Choroid plexus epithelial cell (primary cell): ENCODE results near the gene TDRD6.
"Not testable (repeated sequence)": the region's sequence is repeated elsewhere in the genome, so short reads cannot be mapped to it uniquely, and the experiment has no call there.

Experiments used
- DNase-seq: peaks from one replicate; pipeline ENCODE4 v3.0.0-alpha.2; 2010; ENCODE audit warnings: low read depth
- H3K4me3 ChIP-seq: 2 replicates; pipeline ENCODE4 v1.5.1; 2011; ENCODE audit warnings: low read depth, mild to moderate bottlenecking, control low read depth, low read length, moderate library complexity
- TF ChIP-seq, protein P1 (sequence below): conservative IDR thresholded peaks from 2 replicates; pipeline ENCODE4 v1.5.1; 2011; ENCODE audit warnings: low read depth, mild to moderate bottlenecking, control low read depth, inconsistent platforms, low read length, moderate library complexity

The TDRD6 gene, protein sequence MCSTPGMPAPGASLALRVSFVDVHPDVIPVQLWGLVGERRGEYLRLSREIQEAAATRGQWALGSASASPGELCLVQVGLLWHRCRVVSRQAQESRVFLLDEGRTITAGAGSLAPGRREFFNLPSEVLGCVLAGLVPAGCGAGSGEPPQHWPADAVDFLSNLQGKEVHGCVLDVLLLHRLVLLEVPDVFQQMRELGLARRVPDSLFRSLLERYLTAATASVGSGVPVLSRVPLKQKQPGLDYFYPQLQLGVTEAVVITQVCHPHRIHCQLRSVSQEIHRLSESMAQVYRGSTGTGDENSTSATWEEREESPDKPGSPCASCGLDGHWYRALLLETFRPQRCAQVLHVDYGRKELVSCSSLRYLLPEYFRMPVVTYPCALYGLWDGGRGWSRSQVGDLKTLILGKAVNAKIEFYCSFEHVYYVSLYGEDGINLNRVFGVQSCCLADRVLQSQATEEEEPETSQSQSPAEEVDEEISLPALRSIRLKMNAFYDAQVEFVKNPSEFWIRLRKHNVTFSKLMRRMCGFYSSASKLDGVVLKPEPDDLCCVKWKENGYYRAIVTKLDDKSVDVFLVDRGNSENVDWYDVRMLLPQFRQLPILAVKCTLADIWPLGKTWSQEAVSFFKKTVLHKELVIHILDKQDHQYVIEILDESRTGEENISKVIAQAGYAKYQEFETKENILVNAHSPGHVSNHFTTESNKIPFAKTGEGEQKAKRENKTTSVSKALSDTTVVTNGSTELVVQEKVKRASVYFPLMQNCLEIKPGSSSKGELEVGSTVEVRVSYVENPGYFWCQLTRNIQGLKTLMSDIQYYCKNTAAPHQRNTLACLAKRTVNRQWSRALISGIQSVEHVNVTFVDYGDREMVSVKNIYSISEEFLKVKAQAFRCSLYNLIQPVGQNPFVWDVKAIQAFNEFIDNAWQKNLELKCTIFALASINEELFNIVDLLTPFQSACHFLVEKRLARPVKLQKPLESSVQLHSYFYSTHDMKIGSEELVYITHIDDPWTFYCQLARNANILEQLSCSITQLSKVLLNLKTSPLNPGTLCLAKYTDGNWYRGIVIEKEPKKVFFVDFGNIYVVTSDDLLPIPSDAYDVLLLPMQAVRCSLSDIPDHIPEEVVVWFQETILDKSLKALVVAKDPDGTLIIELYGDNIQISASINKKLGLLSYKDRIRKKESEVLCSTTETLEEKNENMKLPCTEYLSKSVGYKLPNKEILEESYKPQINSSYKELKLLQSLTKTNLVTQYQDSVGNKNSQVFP (N-terminal part only)

DNA sequence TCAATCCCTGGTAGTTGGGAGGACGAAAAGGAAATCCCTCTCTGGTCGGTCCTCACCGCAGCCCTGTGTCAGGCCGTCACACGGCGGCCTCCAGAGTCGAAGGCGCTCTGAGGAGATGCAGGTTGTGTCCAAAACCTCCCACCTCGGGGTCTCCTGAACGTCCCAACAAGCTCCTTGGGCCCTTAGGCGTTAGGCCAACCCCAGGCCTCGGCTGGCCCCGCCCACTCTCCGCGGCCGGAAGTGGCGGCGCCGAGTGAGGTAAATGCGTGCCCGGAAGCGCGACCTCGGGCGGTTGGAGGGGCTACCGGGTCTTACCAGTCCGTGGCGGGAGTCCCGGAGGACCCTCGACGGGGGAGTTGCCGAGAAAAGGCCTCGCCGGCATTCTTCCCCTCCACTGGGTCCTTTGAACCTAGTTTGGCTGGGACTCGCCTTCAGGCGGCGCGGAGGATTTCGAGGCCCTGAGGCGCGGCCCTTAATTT, at the start of gene TDRD6:
TSS of gene TDRD6 (plus strand) at position 267 of the 479 bp plus-strand sequence. CDS start 244 bp downstream, outside the sequence.
- TF ChIP-seq, protein P1, sequence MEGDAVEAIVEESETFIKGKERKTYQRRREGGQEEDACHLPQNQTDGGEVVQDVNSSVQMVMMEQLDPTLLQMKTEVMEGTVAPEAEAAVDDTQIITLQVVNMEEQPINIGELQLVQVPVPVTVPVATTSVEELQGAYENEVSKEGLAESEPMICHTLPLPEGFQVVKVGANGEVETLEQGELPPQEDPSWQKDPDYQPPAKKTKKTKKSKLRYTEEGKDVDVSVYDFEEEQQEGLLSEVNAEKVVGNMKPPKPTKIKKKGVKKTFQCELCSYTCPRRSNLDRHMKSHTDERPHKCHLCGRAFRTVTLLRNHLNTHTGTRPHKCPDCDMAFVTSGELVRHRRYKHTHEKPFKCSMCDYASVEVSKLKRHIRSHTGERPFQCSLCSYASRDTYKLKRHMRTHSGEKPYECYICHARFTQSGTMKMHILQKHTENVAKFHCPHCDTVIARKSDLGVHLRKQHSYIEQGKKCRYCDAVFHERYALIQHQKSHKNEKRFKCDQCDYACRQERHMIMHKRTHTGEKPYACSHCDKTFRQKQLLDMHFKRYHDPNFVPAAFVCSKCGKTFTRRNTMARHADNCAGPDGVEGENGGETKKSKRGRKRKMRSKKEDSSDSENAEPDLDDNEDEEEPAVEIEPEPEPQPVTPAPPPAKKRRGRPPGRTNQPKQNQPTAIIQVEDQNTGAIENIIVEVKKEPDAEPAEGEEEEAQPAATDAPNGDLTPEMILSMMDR, result no peak
- no peak for DNase-seq
- H3K4me3 ChIP-seq, result no peak within 1 kb of the TSS

DNA sequence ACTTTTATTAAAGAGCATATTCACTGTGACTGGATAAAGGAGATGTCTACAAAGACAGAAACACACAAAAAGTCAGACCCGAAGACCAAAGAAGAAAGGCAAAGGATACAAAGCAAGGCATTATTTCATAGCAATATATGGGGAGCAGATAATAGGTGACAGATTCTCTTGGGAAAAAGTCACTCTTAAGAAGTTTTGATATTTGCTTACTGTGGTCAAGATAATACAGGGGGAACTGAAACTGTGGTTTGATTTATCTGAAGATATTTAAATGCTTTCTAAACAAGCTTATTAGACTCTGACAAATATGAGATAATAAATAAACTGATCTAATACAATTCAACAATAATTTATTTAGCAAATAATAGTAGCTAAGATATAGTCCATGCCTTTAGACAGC, 49.8 kb upstream of the TDRD6 start:
- DNase-seq, result no peak
- H3K4me3 ChIP-seq, result no peak overlapping the region
- TF ChIP-seq, protein P1, result no peak

DNA sequence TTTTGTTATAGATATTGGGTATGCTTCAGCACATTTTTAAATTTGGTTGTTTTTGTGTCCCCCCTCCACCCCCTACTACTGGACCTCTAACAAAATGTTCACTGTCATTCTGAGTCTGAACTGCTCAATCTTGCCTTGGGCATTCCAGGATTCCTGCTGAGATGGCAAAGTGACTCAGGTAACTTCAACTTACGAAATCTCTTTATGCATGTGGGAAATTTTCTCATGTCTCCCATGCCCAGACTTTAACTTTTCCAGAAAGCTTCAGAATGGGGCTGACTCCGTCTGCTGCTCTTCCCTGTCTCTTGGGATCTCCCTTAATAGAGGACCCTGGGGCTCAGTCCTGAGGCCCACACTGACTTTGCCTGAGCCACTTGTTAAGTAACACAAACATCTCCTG, 49.0 kb upstream of the TDRD6 start:
- DNase-seq, result no peak
- no peak overlapping the region for H3K4me3 ChIP-seq
- TF ChIP-seq, protein P1, result no peak

DNA sequence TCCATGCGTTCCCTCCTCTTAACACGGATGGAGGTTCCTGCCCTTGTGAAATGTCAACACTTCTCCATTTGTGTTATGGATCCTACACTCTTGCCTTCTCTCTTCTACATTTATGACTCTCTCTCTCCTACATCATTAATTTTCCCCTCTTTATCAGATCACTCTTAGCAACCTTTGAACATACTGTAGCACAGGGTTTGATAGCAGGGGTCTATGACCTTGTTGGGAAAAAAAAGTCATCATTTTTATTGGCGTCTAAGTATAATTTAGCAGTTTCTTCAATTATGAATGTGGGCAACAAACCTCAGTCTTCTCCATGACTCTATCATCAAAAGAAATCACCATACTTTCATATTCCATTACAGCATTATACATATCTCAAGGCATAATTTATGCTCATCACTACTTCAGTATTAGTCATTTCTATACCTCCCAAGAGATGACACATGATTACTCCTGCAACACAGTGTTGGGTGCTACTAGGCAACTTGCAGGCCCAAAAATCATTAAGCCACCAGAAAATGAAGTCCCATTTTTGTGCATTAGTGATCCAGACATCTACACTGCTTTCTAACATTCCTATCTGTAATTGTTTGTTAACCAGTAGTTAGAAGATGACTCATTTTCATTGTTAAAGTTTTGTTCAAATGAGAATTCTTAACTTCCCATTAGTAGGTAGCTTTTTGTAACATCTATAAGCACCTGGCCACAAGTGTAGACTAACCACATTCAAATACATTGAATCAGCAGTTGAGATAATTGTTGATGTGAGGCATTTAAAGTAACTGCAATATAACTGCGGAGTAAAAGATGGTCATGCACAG, 44.5 kb upstream of the TDRD6 start:
- no peak for DNase-seq
- no peak overlapping the region for H3K4me3 ChIP-seq
- TF ChIP-seq, protein P1, result no peak

DNA sequence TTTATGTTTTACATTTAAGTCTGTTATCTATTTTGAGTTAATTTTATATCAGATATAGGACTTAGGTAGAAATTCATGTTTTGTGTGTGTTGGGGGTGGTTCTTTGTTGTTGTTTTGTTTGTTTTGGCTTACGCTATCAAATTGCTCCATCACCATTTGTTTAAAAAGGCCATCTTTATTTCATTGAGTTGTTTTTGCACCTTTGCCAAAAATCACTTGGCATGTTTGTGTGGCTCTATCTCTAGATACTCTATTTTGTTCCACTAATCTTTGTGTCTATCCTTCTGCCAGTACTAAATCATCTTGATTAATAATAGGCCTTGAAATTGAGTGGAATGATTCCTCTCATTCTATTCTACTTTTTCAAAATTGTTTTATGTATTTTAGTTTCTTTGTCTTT, 42.4 kb upstream of the TDRD6 start:
- TF ChIP-seq, protein P1, result no peak
- H3K4me3 ChIP-seq, result no peak overlapping the region
- DNase-seq, result no peak

DNA sequence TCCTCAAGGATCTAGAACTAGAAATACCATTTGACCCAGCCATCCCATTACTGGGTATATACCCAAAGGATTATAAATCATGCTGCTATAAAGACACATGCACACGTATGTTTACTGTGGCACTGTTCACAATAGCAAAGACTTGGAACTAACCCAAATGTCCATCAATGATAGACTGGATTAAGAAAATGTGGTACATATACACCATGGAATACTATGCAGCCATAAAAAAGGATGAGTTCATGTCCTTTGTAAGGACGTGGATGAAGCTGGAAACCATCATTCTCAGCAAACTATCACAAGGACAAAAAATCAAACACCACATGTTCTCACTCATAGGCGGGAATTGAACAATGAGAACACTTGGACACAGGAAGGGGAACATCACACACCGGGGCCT, 39.6 kb upstream of the TDRD6 start:
- DNase-seq, H3K4me3 ChIP-seq: not testable (repeated sequence)
